HepG2 (cell line): ENCODE results near the gene TOP2A. TPM values are rescaled to one million over a fixed set of nuclear protein-coding genes. Genes with fewer than 3 reads are reported as not detected.

ENCODE experiments used
- ATAC-seq: fragments of 200-7000 bp; cut with Tn5 transposase; 3 replicates; pipeline ENCODE4 v1.9.1; 2020; ENCODE audit warnings: mild to moderate bottlenecking, moderate library complexity
- BruUV-seq: library from RNA; stranded (reverse); fragments of 400-500 nt; replicated peaks from 2 replicates; lab custom pipeline; 2021; lab: Mats Ljungman, UMichigan
- CTCF ChIA-PET: fragments of 300-600 bp; formaldehyde crosslinking; extraction: SDS; loops from one replicate; lab custom pipeline; 2021; ENCODE audit warnings: low total read pairs, inconsistent platforms, low intra/inter-chr PET ratio; lab: Yijun Ruan, JAX
- POLR2A ChIA-PET: fragments of 350-600 bp; sonication (Branson Sonifier 250); formaldehyde crosslinking; loops from one replicate; lab custom pipeline; 2020; ENCODE audit warnings: antibody characterized with exemption, inconsistent platforms; lab: Yijun Ruan, JAX
- DNase-seq: peaks from one replicate; pipeline ENCODE4 v3.0.0-alpha.2; 2015; ENCODE audit warnings: low spot score
- FAIRE-seq: peaks from 3 replicates; lab custom pipeline; 2011; peaks lifted over from hg19 to GRCh38; lab: Jason Lieb, UNC
- H2AFZ ChIP-seq: one replicate; pipeline ENCODE4 v1.6.1; 2011; ENCODE audit warnings: low read length, inconsistent platforms
- H3K27ac ChIP-seq: fragments of 300-600 bp; 3 replicates; pipeline ENCODE4 v1.8.0; 2011; ENCODE audit warnings: mixed run types, mild to moderate bottlenecking, mixed read lengths, low read length, inconsistent platforms; ENCODE audit not compliant: insufficient read depth; ENCODE audit errors: extremely low read length
- H3K27me3 ChIP-seq, 2 experiments: fragments of 200-600 bp in 1 of 2; 2 replicates in 1 of 2; 3 replicates in 1 of 2; pipeline versions ENCODE4 v1.6.0 to v1.8.0; 2011; ENCODE audit warnings: low read length in 2 of 2, mild to moderate bottlenecking in 2 of 2, moderate library complexity in 2 of 2, inconsistent platforms in 1 of 2; ENCODE audit not compliant: insufficient read depth in 2 of 2, control insufficient read depth in 1 of 2
- H3K36me3 ChIP-seq, 2 experiments: fragments of 200-600 bp in 1 of 2; replicated peaks in 1 of 2; 2 replicates in 1 of 2; 3 replicates in 1 of 2; pipeline versions ENCODE4 v1.5.1 to v1.8.0; 2011; ENCODE audit warnings: low read length in 2 of 2, inconsistent platforms in 1 of 2; ENCODE audit not compliant: insufficient read depth in 2 of 2, control insufficient read depth in 1 of 2
- H3K4me1 ChIP-seq: 2 replicates; pipeline ENCODE4 v1.5.1; 2012; ENCODE audit warnings: low read length, inconsistent platforms; ENCODE audit not compliant: insufficient read depth
- H3K4me2 ChIP-seq: 2 replicates; pipeline ENCODE4 v1.6.0; 2011; ENCODE audit warnings: low read depth, low read length, inconsistent platforms
- H3K4me3 ChIP-seq, 3 experiments: fragments of 200-600 bp in 1 of 3; sonication (generic), shearing (Covaris generic) in 1 of 3; replicated peaks in 1 of 3; 2 replicates each; pipeline ENCODE4 v1.5.1; 2011 to 2016; ENCODE audit warnings: low read length in 3 of 3, inconsistent platforms in 2 of 3, low read depth in 2 of 3, mild to moderate bottlenecking in 2 of 3, control low read depth in 1 of 3, mixed read lengths in 1 of 3; ENCODE audit not compliant: insufficient read depth in 1 of 3
- H3K79me2 ChIP-seq: one replicate; pipeline ENCODE4 v1.6.1; 2011; ENCODE audit warnings: low read length, inconsistent platforms; ENCODE audit not compliant: insufficient read depth
- H3K9ac ChIP-seq: 2 replicates; pipeline ENCODE4 v1.6.0; 2011; ENCODE audit warnings: mild to moderate bottlenecking, low read depth, low read length, inconsistent platforms; ENCODE audit not compliant: insufficient read depth
- H3K9me3 ChIP-seq: 2 replicates; pipeline ENCODE4 v1.5.1; 2012; ENCODE audit warnings: mild to moderate bottlenecking, low read length
- H4K20me1 ChIP-seq: 2 replicates; pipeline ENCODE4 v1.6.0; 2011; ENCODE audit warnings: inconsistent platforms, mild to moderate bottlenecking, low read length, moderate library complexity; ENCODE audit not compliant: insufficient read depth
- ARNTL ChIP-seq: sonication (generic); formaldehyde crosslinking; IDR thresholded peaks from 2 replicates; pipeline ENCODE4 v1.4.0; 2020; ENCODE audit warnings: mild to moderate bottlenecking, missing genetic modification reagents
- CREM ChIP-seq, 2 experiments: sonication (generic) in 1 of 2; formaldehyde crosslinking in 1 of 2; IDR thresholded peaks; 2 replicates each; pipeline versions ENCODE4 v1.4.0 to v1.6.1; 2016 to 2020; ENCODE audit warnings: antibody characterized with exemption in 1 of 2, mild to moderate bottlenecking in 1 of 2, missing genetic modification reagents in 1 of 2
- MAFK ChIP-seq, 2 experiments: IDR thresholded peaks in 1 of 2; conservative IDR thresholded peaks in 1 of 2; 2 replicates each; pipeline ENCODE4 v1.6.1; 2011; ENCODE audit warnings: improper control_type of control experiment in 2 of 2, low read length in 2 of 2
- MBD4 ChIP-seq: IDR thresholded peaks from 2 replicates; pipeline ENCODE4 v1.6.1; 2012; ENCODE audit warnings: low read length, inconsistent platforms, borderline replicate concordance
- MED13 ChIP-seq: sonication (generic); formaldehyde crosslinking; IDR thresholded peaks from 2 replicates; pipeline ENCODE4 v1.5.0; 2020; ENCODE audit warnings: missing genetic modification reagents
- MLX ChIP-seq: IDR thresholded peaks from 2 replicates; pipeline ENCODE4 v1.6.1; 2016
- NFRKB ChIP-seq: fragments of 450-650 bp; IDR thresholded peaks from 2 replicates; pipeline ENCODE4 v1.6.1; 2017
- PLRG1 ChIP-seq: fragments of 450-650 bp; conservative IDR thresholded peaks from 2 replicates; pipeline ENCODE4 v1.6.1; 2016
- SP5 ChIP-seq: IDR thresholded peaks from 2 replicates; pipeline ENCODE4 v1.6.1; 2016; ENCODE audit warnings: low read depth, borderline replicate concordance
- TAF15 ChIP-seq: fragments of 200-400 bp; formaldehyde crosslinking; IDR thresholded peaks from one replicate; pipeline ENCODE4 v1.6.1; 2018; ENCODE audit warnings: mild to moderate bottlenecking, low read depth, low read length; ENCODE audit not compliant: poor library complexity, severe bottlenecking
- TCF12 ChIP-seq, 2 experiments: fragments of 450-650 bp in 1 of 2; sonication (generic) in 1 of 2; formaldehyde crosslinking in 1 of 2; IDR thresholded peaks; 2 replicates each; pipeline versions ENCODE4 v1.6.1 to v1.8.0; 2017 to 2022; ENCODE audit warnings: antibody characterized with exemption in 1 of 2, mild to moderate bottlenecking in 1 of 2, missing genetic modification reagents in 1 of 2, moderate library complexity in 1 of 2
- TGIF2 ChIP-seq: IDR thresholded peaks from 2 replicates; pipeline ENCODE4 v1.6.1; 2016; ENCODE audit warnings: control low read depth, missing compliant biosample characterization
- ZBTB7A ChIP-seq: sonication (generic); formaldehyde crosslinking; IDR thresholded peaks from 2 replicates; pipeline ENCODE4 v1.8.0; 2022; ENCODE audit warnings: mild to moderate bottlenecking, missing genetic modification reagents
- ZC3H4 ChIP-seq: sonication (generic); formaldehyde crosslinking; IDR thresholded peaks from 2 replicates; pipeline ENCODE4 v1.4.0; 2020; ENCODE audit warnings: missing genetic modification reagents, borderline replicate concordance
- ZMYM4 ChIP-seq: sonication (generic); formaldehyde crosslinking; IDR thresholded peaks from 2 replicates; pipeline ENCODE4 v1.8.1; 2023; ENCODE audit warnings: mild to moderate bottlenecking, missing genetic modification reagents
- ZNF235 ChIP-seq: sonication (generic); formaldehyde crosslinking; IDR thresholded peaks from 2 replicates; pipeline ENCODE4 v1.8.1; 2023; ENCODE audit warnings: mild to moderate bottlenecking, missing genetic modification reagents, borderline replicate concordance
- ZNF264 ChIP-seq: sonication (generic); formaldehyde crosslinking; IDR thresholded peaks from 2 replicates; pipeline ENCODE4 v1.4.0; 2020; ENCODE audit warnings: missing genetic modification reagents
- ZNF343 ChIP-seq: sonication (generic); formaldehyde crosslinking; IDR thresholded peaks from 2 replicates; pipeline ENCODE4 v1.4.0; 2020; ENCODE audit warnings: mild to moderate bottlenecking, missing genetic modification reagents
- ZNF589 ChIP-seq: sonication (generic); formaldehyde crosslinking; conservative IDR thresholded peaks from 2 replicates; pipeline ENCODE4 v1.8.0; 2022; ENCODE audit warnings: mild to moderate bottlenecking, moderate library complexity, missing genetic modification reagents
- ZSCAN30 ChIP-seq: sonication (generic); formaldehyde crosslinking; IDR thresholded peaks from 2 replicates; pipeline ENCODE4 v1.5.0; 2020; ENCODE audit warnings: mild to moderate bottlenecking, missing genetic modification reagents
- WGBS: methylation state at CpG from one replicate; pipeline ENCODE4 v1.1.6; 2017; ENCODE audit warnings: low lambda C conversion rate; 5-methylcytosine and 5-hydroxymethylcytosine counted together
- in situ Hi-C: cut with HindIII; loops from 2 replicates; pipeline ENCODE4 v1.10.0; 2017; ENCODE audit warnings: low pct_unique_long_range_greater_than_20kb; ENCODE audit not compliant: extremely low pct_ligation_motif_present
- intact Hi-C: fragments of 100-400 bp; cut with micrococcal nuclease; formaldehyde crosslinking; loops from one replicate; pipeline ENCODE4 v1.10.0; 2022; ENCODE audit not compliant: unreplicated experiment
- polyA plus RNA-seq, 8 experiments: library from polyadenylated mRNA; depleted of rRNA in 3 of 8; stranded (reverse) in 7 of 8; unstranded in 1 of 8; fragments of >200 nt; fragmentation: Illumina TruSeq in 4 of 8; extraction: Trizol in 4 of 8; gene quantifications; 2 replicates each; pipeline versions ENCODE4 v1.2.1 to v1.2.3, GENCODE V29; 2011 to 2016; ENCODE audit warnings: low read depth in 4 of 8, missing spikeins in 1 of 8, mixed read lengths in 1 of 8; ENCODE audit not compliant: insufficient read depth in 1 of 8
- total RNA-seq, 5 experiments: library from RNA; depleted of rRNA; stranded (reverse); fragments of >200 nt; fragmentation: Illumina TruSeq; extraction: Trizol; gene quantifications; 2 replicates each; pipeline ENCODE4 v1.2.3, GENCODE V29; 2016; ENCODE audit warnings: low read depth in 1 of 5

The TOP2A gene
- total and polyA plus RNA-seq, 2 of the 13 experiments (the other 11 are each of a cell fraction or from before 2014, with no cell fraction given): 108 to 327 TPM

- ChIA-PET CTCF (no interaction called here), POLR2A (interaction anchor here (0.7 kb wide), 1 partner anchor 10 kb away, joined by 3 read pairs; the partner anchor contains the start of gene TOP2A)
- intact Hi-C loops: no loop called here
- 97% methylated on average over 3 of the region's 3 CpGs for WGBS
- H3K27me3 ChIP-seq: no peaks in the 10 kb centered on the region
- no peaks in the 10 kb centered on the region for H3K9me3 ChIP-seq
- no peak for TF ChIP-seq SP5 (CRISPR knock-in tag)
- no peak for TF ChIP-seq ZSCAN30 (CRISPR knock-in tag)
- TF ChIP-seq MAFK (conservative IDR thresholded peaks at IDR 0.05 in 1 of 2, IDR thresholded peaks at IDR 0.05 in 1 of 2; ENCODE audit: low read length in 2 of 2): peak in 1 of 2 experiments; percentile 52; a peak in 1 of 4 replicates
- in situ Hi-C loops: no loop called here
- peaks cover 17 to 87% of the 10 kb centered on the region in 2 experiments for H3K36me3 ChIP-seq
- H4K20me1 ChIP-seq: no peaks in the 10 kb centered on the region; the same call in 1 of the 2 replicates
- BruUV-seq: no TSS peak
- no peak for ATAC-seq
- H3K4me2 ChIP-seq: no peak overlapping the region
- H3K4me3 ChIP-seq: no peak overlapping the region
- peaks cover 5% of the 10 kb centered on the region for H3K79me2 ChIP-seq
- no peaks in the 10 kb centered on the region for H3K4me1 ChIP-seq
- FAIRE-seq: no peak
- no peak overlapping the region for H2AFZ ChIP-seq
- H3K9ac ChIP-seq: no peak overlapping the region
- no peak overlapping the region for H3K27ac ChIP-seq
- DNase-seq: no peak
Observed at GRCh38 chr17:40407460-40407859, 10.2 kb downstream of the TOP2A start.

GRCh38 chr17:40404003-40404402 is 13.7 kb downstream of the TOP2A start:
- TF ChIP-seq NFRKB: no peak
- no peak for TF ChIP-seq ZC3H4 (CRISPR knock-in tag)
- no peak for TF ChIP-seq ARNTL (CRISPR knock-in tag)
- no peak for TF ChIP-seq ZNF343
- TF ChIP-seq MED13 (CRISPR knock-in tag): no peak
- TF ChIP-seq TGIF2 (CRISPR knock-in tag): no peak
- TF ChIP-seq PLRG1: no peak
- TF ChIP-seq TCF12 (IDR thresholded peaks at IDR 0.05): no peak
- TF ChIP-seq TCF12 (CRISPR knock-in tag; IDR thresholded peaks at IDR 0.05): no peak
- TF ChIP-seq ZMYM4 (CRISPR knock-in tag): no peak
- no peak for TF ChIP-seq ZBTB7A (CRISPR knock-in tag)
- no peak for TF ChIP-seq ZNF589 (CRISPR knock-in tag)
- no peak for TF ChIP-seq MLX (CRISPR knock-in tag)
- TF ChIP-seq ZNF235 (CRISPR knock-in tag): no peak
- no peak for TF ChIP-seq CREM (IDR thresholded peaks at IDR 0.05)
- TF ChIP-seq CREM (CRISPR knock-in tag; IDR thresholded peaks at IDR 0.05): no peak
- TF ChIP-seq ZNF264: no peak
- TF ChIP-seq MBD4: no peak
- no peak for TF ChIP-seq TAF15
- intact Hi-C loops (no loop called here), in situ Hi-C loops (no loop called here)
- no TSS peak for BruUV-seq
- peaks cover 3% of the 10 kb centered on the region for H3K79me2 ChIP-seq
- H3K27ac ChIP-seq: no peak overlapping the region
- H3K36me3 ChIP-seq: peaks cover 22 to 90% of the 10 kb centered on the region in 2 experiments
- H3K9me3 ChIP-seq: no peaks in the 10 kb centered on the region
- H3K4me2 ChIP-seq: no peak overlapping the region
- no peak overlapping the region for H3K4me3 ChIP-seq
- FAIRE-seq: no peak
- ChIA-PET CTCF (no interaction called here), POLR2A (no interaction called here)
- H3K4me1 ChIP-seq: no peaks in the 10 kb centered on the region
- no peaks in the 10 kb centered on the region; the same call in 1 of the 2 replicates for H4K20me1 ChIP-seq
- no peak overlapping the region for H2AFZ ChIP-seq
- WGBS: 95% methylated on average over 3 of the region's 3 CpGs
- no peaks in the 10 kb centered on the region for H3K27me3 ChIP-seq
- H3K9ac ChIP-seq: no peak overlapping the region
- no peak for DNase-seq
- no peak for ATAC-seq
